ENCODE data around the gene HES2.
A peak's percentile ranks its signal among the peaks of the same experiment; 100 is the strongest.
"Not testable (repeated sequence)": the region's sequence is repeated elsewhere in the genome, so short reads cannot be mapped to it uniquely, and the experiment has no call there.

Gene HES2

DNA sequence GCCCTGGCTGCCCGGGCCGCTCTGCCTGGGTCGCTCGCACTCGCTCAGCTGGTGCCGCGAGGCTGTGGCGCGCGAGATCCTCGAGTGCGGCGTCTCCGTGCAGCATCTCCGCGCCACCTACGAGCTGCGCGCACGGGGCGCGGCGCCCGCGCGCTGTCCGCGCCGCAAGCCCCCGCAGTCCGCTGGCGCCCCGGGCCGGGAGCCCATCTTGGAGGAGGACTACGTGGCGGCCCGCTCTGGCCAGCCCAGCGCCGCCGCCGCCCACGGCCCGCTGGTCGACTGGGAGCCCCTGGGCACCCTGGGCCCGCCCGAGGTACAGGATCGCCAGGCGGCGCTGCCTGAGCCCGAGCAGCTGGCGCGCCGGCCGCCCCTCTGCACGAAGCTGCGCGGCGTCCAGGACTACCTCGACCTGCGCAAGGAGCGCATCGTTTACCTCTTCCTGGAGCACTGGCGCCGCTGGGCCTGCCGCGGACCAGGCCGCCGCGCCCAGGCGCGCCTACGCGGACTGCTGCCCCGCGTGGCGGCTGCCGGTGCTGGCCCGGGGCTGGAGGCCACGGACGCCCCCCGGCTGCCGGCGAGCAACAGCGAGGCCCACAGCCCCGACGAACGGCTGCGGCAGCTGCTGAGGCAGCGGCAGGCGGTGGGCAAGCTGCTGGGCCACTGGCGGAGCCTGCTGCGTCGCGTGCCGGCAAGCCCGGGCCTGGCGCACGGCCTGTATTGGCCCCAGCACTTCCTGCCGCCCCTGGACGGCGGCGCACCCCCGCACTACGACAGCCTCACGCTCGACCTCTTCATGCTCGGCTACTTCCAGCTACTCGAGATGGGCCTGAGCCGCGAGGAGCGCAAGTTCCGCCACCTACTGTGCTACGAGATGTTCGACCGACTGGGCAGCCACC, 35.4 kb upstream of the HES2 start:
- no peak for DNase-seq (ENCODE audit: low read depth in 2 of 2, low spot score in 1 of 2)

DNA sequence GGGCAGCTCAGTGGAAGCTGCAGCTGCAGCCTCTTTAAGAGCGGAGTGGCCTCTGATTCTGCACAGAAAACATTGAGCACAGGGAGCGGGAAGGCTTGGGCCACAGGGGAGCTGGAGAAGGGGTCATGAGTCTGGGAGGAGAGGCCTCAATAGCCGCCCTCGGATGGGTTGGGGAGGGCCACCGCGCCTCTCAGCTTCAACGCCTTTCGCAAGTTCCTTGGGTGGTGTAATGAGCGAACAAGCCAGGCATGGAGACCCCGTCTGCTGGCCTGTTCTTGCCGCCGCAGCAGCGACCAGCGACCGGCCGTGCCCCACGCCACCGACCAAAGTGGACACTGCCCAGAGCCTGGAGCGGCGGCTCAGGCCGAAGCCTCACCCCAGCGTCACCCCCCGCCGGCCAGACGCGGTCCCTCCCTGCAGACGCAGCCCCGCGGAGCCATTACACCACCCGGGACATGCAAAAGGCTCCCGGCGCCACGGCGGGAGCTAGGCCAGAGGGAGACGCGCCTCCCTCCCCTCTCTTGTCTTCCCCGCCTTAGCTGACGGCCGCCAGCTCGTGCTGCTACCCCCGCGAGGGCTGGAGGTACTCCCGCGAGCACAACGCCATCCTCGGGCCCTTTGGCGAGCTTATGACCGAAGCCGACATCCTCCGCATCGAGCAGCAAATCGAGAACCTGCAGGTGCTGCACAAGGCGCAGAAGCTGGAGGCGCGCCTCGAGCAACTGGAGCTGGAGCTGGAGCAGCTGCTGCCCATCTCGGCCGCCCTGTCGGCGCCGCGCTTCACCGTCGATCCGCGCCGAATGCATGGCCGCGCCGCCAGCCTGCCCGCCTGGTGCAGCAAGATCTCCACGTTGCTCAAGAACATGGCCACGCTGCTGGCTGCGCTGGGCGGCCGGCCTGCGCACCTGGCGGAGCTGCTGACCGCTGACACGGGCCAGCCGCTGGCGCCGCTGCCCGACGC, 34.5 kb upstream of the HES2 start:
- not testable (repeated sequence) for DNase-seq (ENCODE audit: low read depth in 2 of 2, low spot score in 1 of 2)

GRCh38 chr1:6450943-6451373, 31.2 kb upstream of the HES2 start:
- DNase-seq (ENCODE audit: low read depth in 2 of 2, low spot score in 1 of 2) = no peak

DNA sequence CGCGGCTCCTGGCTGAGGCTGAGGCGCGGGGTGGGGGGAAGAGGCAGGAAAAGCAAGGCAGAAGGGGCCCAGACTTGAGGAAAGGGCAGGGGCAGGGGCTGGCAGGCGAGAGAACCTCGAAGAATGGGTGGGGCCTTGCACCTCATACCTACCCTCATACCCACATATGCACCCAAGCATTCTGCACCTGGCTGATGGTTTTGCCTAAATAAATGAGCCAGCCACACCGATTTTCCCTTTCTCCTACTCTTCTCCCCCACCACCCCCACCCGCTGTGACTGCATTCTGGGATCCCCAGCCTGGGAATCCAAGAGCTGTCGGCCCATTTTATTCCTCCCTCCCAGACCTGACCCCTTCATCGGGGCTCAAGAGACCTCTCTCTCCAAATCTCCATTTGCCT, 30.8 kb upstream of the HES2 start:
- DNase-seq (ENCODE audit: low read depth in 2 of 2, low spot score in 1 of 2) = not testable (repeated sequence)

DNA sequence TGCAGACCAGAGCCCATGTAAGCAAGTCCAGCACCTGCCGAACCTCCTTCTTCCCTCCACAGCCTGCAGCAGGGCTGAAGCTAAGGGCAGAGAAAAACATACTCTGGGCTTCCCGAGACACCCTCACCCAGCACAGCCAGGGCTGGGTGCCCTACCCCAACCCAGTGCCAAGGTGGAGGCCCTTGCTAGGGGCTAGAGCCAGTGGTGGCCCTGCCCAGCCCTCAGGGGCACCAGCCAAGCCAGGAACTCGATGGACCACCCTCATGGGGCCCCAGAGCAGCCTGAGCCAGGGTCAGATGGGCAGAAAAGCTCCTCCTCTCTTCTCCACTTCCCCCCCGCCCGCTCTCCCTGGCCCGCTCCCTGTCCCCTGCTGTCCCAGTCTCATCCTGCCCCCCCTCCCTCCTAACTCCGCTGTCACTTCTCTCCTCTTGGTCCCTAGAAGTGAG, 30.3 kb upstream of the HES2 start:
- no peak for DNase-seq (ENCODE audit: low read depth in 2 of 2, low spot score in 1 of 2)

GRCh38 chr1:6448749-6449631, 29.3 kb upstream of the HES2 start:
- DNase-seq (ENCODE audit: low read depth in 2 of 2, low spot score in 1 of 2) = no peak

GRCh38 chr1:6447818-6448748, 28.4 kb upstream of the HES2 start:
- no peak for DNase-seq (ENCODE audit: low read depth in 2 of 2, low spot score in 1 of 2)

- no peak for DNase-seq (ENCODE audit: low read depth in 2 of 2, low spot score in 1 of 2)
Measured at GRCh38 chr1:6447016-6447817, 27.5 kb upstream of the HES2 start.

- no peak for DNase-seq (ENCODE audit: low read depth in 2 of 2, low spot score in 1 of 2)
Measured at GRCh38 chr1:6446665-6447015, 26.9 kb upstream of the HES2 start.

DNA sequence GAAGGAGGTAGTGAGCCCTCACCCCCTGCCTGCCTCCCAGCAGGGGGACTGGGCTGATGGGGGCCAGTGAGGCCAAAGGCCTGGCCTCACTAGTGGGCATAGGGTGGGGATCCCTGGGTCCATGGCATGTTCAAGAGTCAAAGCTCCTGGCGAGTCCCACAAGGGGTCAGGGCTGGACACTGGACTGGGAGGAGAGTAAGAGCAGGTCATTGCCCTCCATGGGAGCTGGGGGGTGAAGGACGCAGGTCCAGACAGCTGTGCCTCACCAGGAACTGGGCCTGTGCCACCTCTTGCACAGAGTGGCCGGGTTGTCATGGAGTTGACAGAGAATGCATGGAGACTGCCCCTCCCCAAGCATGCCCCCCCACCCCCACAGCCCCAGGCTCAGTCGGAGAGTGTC, 26.2 kb upstream of the HES2 start:
- DNase-seq (ENCODE audit: low read depth in 2 of 2, low spot score in 1 of 2) = not testable (repeated sequence)

DNA sequence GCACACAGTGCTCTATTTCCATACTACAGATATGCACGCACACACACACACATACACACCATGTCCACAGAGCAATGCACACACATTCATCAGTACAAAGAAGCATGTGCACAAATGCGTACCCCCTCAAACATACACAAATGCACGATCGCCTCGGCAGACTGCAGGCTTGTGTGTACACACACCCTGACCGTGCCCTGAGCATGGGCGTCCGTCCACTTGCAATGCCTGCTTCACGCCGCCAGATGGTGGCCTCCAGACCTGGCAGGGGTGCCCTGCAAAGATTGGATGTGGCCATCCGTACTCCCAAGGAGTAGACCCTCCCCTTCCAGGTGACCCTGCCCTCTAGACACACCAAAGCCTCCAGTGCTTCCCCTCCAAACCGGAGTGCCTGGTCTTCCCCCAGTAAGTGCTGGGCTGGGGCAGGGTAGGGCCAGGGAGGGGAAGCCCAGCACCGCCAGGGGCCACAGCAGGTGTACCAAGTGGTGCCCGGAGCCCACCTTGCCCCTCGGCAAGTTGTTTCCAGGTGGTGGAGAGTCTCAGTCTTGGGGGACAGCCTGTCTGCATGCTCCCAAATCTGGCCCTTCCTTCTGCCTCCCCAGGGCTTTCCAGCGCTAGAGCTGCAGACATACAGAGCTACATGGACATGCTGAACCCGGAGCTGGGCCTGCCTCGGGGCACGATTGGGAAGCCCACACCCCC, 25.5 kb upstream of the HES2 start:
- DNase-seq (ENCODE audit: low read depth in 2 of 2, low spot score in 1 of 2) = no peak

DNA sequence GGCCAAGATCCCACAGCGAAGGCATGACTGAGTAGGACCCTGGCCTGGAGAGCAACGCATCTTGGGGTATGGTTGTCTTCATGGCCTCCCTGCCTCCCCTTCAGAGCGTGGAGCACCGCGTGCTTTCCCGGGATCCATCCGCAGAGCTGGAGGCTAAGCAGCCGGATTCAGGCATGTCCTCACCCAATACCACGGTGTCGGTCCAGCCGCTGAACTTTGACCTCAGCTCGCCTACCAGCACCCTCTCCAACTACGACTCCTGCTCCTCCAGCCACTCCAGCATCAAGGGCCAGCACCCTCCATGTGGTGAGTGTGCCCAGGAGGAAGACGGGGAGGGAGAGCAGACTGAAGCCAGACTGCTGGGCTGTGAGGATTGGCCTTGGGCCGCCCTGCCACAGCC, 24.7 kb upstream of the HES2 start:
- no peak for DNase-seq (ENCODE audit: low read depth in 2 of 2, low spot score in 1 of 2)

DNA sequence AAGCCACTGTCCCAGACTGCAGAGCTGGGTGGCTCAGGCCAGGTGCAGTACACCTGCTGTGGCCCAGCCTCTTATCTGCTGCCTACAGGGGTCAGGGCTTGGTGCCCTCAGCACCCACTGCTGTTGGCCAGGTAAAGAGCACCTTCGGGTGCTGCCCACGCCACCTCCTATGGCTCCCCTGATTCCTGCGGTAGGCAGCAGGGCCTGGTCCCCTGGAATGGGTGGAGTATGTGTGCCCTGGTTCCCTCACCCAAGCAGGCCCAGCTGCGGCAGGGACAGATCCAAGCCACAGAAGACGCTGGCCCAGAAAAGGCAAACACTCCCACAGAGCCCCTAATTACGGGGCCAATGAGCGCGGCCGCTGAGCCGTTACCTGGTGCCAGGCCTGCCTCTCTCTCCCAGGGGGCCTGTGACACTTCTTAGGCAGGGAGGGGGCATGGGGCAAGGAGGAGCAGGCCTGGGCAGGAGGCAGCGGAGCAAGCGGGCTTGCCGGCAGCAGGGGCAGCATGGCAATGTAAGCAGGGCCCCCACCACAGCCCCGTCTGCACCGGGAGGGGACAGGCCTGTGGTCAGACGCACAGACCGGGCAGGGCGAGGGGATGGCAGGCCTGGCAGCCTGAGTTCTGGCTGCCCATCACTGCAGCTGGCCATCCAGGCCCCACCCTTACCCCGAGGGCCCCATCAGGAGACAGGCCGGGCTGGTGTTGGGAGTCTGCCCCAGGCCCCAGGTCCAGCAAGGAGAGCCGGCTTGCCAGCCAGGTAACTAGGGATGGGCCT, 23.8 kb upstream of the HES2 start:
- no peak for DNase-seq (ENCODE audit: low read depth in 2 of 2, low spot score in 1 of 2)

DNA sequence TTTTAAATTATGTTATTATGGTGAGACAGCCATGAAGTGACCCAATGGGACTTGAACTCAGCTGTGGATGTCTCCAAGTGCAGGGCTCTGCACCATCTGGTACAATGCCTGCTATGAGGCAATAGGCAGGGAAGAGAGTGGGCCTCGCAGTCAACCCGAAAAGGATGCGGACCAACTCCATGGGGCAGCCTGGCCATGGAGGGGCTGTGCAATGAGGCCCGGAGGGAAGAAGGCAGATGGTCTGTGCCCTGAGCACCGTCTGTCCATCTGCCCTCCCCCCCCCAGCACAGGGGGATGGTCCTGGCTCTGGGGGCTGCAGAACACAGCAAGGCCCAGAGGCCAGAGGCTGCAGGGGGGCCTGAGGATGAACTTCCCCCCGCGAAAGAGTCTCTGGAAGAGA, 21.9 kb upstream of the HES2 start:
- DNase-seq (ENCODE audit: low read depth in 2 of 2, low spot score in 1 of 2) = no peak

DNA sequence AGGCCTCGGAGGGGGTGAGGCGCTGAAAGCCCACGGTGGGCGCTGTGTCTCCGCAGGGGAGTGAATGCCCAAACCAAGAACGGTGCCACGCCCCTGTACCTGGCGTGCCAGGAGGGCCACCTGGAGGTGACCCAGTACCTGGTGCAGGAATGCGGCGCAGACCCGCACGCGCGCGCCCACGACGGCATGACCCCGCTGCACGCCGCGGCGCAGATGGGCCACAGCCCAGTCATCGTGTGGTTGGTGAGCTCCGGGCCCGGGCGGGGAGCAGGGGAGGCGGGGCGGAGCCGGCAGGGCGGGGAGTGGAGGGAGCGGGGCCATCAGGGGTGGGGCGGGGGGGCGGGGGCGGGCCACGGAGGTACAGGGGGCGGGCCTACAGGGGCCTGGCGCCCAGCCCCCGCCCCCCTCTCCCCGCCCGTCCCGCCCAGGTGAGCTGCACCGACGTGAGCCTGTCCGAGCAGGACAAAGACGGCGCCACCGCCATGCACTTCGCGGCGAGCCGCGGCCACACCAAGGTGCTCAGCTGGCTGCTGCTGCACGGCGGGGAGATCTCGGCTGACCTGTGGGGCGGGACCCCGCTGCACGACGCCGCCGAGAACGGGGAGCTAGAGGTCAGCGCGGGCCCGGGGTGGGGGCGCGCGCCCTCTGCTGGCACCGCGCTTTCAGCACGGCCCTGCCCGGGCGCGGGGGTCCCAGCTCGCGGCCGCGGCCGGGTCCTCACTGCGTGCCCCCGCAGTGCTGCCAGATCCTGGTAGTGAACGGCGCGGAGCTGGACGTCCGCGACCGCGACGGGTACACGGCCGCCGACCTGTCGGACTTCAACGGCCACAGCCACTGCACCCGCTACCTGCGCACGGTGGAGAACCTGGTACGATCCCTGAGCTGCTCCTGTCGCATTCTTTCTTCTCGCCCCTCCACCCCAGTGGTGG, 20.7 kb upstream of the HES2 start:
- peak in 1 of 2 donors; percentile 52 for DNase-seq (ENCODE audit: low read depth in 2 of 2, low spot score in 1 of 2)

- peak; percentile 45 for DNase-seq (ENCODE audit: low read depth in 2 of 2, low spot score in 1 of 2)
Measured at GRCh38 chr1:6438047-6438525, 18.4 kb upstream of the HES2 start.
